ENCODE data around the gene TIMELESS.
"Not testable (repeated sequence)": the region's sequence is repeated elsewhere in the genome, so short reads cannot be mapped to it uniquely, and the experiment has no call there.

The TIMELESS gene

DNA sequence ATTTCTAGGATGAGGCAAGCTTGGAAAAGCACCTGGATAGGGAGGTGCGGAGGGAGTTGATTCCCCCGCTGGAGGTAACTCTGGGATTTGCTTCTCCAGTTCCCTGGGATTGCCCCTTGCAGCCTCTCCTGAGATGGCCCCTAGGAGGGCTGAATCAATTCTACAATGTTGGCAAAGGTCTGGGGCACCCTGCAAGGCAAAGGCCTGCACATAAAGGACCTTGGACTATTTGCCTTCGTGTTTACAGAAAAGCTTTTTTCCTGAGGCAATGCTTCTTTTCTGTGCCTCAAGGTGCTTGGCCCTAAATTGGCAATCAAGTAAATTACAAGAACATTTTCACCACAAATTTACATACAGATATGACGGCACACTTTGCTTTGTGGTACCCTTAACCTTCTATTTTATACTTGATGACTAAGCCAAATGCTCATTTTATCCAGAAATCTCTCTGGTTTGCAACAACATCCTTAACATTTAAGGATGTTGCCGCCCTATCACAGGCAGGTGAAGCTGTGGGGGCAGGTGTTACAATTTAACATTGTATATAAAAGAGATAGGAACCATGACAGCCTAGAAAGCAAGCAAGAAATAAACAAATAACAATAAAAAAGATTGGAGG, 40.3 kb downstream of the TIMELESS start:
- DNase-seq = no peak

DNA sequence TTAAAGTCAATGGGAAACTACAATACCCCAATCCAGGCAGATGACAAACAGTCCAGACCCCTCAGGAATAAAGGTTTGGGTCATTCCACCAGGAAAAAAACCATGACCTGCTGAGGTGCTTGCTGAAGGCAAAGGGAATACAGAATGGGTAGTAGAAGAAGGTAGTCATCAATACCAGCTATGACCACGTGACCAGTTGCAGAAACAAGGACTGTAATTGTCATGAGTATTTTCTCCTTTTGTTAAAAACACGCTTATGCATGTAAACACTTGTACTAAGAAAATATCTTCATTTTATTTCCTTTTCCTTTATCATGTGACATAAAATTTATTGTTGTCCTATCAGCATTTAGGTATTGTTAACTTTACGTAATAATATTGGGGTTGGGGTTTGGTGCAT, 45.0 kb downstream of the TIMELESS start:
- not testable (repeated sequence) for DNase-seq

DNA sequence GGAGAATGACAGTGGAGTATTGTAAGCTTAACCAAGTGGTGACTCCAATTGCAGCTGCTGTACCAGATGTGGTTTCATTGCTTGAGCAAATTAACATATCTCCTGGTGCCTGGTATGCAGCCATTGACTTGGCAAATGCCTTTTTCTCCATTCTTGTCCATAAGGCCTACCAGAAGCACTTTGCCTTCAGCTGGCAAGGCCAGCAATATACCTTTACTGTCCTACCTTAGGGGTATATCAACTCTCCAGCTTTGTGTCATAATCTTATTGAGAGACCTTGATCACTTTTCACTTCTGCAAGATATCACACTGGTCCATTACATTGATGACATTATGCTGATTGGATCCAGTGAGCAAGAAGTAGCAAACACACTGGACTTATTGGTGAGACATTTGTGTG, 47.6 kb downstream of the TIMELESS start:
- not testable (repeated sequence) for DNase-seq

DNA sequence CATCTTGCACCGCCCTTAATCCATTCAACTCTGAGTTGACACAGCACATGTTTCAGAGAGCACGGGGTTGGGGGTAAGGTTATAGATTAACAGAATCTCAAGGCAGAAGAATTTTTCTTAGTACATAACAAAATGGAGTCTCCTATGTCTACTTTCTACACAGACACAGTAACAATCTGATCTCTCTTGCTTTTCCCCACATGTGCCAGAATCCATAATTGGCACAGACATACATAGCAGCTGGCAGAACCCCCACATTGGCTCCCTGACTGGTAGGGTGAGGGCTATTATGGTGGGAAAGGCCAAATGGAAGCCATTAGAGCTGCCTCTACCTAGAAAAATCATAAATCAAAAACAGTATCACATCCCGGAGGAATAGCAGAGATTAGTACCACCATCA, 48.1 kb downstream of the TIMELESS start:
- not testable (repeated sequence) for DNase-seq

DNA sequence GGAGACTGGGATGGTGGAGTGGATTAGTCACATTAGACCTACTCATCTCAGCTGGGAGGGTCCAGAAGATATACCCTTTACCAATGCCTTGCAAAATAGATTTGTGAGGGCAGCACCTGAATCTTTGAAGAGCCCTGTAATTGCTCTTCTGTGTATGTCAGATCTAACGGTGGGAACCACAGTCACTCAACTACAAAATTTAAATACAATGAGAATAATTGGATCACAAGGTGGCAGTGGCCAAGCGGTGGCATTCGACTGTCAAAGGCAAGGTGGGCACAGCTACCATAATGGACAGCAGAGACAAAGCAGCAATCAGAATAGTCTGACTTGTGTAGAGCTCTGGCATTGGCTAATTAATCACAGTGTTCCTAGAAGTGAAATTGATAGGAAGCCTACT, 49.8 kb downstream of the TIMELESS start:
- not testable (repeated sequence) for DNase-seq

DNA sequence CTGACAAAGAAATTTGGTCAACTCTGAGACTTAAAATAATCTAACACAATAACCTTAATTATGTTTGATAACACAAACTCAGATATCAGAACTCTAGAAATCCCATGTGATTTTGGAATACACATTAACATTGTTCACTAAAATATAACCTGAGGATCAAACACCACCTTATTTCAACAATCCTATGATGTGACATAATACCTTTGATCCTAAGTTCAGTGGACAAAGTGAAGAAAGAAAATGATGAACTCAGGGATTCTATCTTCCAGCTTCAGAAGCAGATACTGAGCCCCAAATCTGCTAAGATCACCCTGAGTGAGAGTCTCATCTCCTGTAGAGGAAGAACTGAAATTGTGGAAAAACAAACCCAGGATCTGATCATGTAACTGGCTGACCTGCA, 50.9 kb downstream of the TIMELESS start:
- no peak for DNase-seq

DNA sequence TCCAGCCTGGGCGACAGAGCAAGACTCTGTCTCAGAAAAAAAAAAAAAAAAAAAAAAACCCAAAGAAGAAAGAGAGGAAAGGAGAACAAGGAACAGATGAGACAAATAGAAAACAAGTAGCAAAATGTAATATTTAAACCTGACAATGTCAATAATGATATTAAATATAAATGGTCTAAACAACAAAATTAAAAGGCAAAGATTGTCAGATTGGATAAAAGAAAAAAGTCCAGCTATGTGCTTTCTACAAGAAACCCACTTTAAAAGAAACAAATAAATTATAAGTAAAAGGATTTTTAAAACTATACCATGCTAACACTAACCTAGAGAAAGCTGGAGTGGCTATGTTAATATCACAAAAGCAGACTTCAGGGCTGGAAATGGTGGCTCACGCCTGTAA, 56.9 kb downstream of the TIMELESS start:
- no peak for DNase-seq

DNA sequence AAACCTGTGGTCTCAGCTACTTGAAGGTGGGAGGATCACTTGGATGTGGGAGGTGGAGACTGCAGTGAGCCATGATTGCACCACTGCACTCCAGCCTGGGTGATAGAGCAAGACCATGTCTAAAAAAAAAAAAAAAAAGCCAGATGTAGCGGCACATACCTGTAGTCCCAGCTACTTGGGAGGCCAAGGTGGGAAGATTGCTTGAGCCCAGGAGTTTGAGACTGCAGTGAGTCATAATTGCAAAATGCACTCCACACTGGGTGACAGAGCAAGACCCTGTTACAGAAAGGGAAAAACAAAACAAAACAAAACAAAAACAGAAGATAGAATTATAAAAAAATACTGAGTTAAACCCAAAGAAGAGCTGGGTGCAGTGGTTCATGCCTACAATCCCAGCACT, 57.5 kb downstream of the TIMELESS start:
- no peak for DNase-seq

DNA sequence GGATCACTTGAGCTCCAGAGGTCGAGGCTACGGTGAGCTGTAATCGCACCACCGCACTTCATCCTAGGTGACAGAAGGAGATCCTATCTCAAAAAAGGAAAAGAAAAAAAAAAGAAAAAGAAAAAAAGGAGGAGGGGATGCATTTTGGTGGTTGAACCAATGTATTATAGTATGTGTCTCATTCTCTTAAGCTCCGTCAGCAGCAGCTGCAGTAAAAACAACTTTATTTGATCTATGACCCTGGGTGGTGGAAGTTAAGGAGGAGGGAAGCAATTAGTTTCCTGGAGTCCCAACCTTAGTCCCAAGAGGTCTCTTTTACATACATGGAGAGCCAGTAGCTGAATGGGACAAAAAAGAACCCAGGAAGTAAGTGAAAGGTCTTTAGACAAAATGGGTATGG, 59.8 kb downstream of the TIMELESS start:
- no peak for DNase-seq

DNA sequence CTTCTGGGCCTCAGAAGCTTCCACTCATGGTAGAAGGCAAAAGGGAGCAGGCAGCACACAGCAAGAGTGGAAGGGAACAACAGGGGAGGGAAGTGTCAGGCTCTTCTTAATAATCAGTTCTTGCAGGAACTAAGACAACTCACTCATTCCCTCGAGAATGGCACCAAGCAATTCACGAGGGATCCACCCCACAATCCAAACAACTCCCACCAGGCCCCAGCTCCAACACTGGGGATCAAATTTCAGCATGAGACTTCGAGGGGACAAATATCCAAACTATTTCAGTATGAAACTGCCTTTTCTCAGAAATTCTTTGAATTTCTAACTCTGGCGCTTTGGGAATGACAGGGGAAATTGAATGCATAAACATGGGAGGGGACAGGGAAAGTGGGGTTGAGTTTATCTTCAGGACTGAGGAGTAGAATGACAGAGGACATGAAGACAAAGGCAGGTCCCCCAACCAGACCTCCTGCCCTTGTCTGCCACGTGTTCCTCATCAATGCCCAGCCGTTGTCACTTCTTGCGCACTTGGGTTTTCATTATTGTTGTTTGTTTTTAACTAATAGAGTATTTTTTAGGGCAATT, 62.0 kb downstream of the TIMELESS start:
- no peak for DNase-seq

DNA sequence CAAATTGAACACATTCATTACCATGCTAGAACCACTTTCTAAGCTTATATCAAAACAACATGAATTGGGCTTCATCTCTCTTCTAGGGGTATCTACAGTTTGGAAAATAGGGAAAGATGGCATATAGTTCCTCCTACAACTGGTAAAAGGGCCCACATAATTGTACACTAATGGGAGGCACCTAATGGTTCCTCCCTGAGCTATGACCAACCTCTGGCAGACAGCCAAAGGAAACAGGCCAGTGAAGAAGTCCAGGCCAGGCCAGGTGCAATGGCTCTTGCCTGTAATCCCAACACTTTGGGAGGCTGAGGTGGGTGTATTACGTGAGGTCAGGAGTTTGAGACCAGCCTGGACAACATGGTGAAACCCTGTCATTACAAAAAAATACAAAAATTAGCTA, 63.4 kb downstream of the TIMELESS start:
- DNase-seq = no peak

DNA sequence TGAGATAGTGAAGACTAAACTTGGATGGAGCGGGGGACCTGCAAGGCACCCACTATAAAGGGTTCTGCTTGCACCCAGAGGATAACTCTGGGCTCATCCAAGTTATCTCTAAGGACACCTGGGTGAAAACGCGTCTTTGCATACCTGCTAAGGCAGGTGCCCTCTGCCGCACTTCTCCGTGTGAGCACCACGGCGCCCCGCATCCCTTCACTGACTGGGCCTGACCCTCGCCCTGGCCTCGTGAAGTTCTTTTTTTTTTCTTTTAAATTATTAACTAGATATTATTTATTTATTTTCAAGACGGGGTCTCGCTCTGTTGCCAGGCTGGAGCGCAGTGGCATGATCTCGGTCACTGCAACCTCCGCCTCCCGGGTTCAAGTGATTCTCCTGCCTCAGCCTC, 66.6 kb downstream of the TIMELESS start:
- no peak for DNase-seq

DNA sequence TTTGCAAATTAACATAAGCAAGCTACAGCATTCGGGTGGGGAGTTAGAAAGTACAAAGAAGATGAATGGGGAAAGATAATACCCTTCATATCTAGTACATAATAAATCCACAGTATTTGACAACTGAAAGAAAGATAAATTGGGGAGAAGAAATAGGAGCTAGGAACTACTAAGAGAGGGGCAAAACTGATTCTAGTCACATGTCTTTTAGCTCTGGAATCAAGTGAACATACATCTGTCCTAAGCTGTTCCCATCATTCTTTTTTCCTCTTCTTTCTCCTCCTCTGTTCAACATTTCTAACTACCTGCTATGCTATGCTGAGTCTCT, 71.3 kb downstream of the TIMELESS start:
- DNase-seq = no peak

DNA sequence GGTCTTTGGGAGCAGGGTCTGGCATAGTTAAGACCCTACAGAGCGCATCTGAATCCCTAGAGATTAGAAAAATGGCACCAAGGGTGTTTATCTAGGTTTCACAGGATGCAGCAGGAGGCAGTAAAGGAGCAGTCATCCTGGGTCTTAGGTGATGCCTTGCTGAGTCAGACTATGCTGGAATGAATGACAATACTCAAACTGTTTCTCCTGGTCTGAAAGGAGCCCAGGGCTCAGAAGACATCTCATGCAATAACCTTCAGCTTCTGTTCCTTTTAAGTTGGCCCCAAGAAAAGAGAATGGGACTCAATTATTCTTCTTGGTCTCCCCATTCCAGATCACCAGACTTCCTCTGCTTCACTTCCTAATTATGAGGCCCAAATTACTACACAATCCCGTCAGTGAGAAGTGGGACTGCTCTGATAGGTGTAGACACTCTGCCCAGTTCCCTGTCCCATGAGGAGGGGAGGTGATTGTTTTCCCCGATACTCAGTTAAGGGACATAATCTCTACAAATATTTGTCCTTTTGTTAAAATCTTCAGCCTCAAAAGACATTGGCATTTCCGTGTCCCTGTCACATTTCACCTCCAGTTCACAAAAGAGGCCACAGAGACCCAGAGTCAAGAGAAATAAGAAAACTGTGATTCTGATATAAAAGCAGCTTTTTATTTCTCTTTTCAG, 71.8 kb downstream of the TIMELESS start:
- DNase-seq = no peak

DNA sequence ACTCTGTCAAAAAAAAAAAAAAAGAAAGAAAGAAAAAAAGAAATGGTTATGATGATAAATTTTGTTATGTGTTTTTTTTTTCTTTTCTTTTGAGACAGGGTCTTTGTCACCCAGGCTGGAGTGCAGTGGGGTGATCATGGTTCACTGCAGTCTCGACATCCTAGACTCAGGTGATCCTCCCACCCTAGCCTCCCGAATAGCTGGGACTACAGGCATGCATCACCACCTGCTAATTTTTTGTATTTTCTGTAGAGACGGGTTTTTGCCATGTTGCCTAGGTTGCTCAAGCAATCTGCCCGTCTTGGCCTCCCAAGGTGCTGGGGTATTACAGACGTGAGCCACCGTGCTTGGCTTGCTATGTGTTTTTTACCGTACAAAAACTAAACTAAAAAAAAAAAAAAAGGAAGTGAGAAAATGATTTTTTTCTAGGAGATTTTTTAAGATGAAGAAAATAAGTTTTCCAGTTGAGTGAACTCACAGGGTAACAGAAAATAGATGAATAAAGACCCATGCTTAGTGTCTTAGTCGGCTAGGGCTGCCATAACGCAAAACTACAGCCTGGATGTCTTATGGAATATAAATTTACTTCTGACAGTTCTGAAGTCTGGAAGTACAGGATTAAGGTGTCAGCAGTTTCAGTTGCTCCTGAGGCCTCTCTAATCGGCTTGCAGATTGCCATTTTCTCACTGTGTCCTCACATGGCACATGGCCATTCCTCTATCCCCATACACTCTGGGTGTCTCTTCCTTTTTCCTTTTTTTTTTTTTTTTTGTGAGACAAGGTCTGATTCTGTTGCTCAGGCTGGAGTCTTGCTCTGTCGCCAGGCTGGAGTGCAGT, 73.4 kb downstream of the TIMELESS start:
- no peak for DNase-seq

DNA sequence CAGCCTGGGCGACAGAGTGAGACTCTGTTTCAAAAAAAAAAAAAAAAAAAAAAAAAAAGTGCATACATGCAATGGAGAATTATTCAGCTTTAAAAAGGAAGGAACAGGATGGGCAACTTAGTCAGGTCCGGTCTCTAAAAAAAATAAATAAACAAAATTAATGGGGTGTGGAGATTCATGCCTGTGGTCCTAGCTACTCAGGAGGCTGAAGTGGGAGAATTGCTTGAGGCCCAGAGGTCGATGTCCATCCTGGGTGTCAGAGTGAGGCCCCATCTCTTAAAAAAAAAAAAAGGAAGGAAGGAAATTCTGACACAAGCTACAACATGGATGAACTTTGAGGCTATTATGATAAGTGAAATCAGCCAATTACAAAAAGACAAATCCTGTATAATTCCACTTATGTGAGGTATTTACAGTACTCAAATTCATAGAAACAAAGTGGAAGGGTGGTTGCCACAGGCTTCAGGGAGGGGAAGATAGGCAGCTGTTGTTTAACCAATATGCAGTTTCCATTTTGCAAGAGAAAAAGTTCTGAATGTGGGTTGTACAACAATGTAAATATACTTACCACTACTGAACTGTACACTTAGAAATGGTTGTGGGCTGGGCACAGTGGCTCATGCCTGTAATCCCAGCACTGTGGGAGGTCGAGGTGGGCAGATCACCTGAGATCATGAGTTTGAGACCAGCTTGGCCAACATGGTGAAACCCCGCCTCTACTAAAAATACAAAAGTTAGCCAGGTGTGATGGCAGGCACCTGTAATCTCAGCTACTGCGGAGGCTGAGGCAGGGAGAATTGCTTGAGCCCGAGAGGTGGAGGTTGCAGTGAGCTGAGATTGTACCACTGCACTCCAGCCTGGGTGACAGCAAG, 74.3 kb downstream of the TIMELESS start:
- DNase-seq = no peak

DNA sequence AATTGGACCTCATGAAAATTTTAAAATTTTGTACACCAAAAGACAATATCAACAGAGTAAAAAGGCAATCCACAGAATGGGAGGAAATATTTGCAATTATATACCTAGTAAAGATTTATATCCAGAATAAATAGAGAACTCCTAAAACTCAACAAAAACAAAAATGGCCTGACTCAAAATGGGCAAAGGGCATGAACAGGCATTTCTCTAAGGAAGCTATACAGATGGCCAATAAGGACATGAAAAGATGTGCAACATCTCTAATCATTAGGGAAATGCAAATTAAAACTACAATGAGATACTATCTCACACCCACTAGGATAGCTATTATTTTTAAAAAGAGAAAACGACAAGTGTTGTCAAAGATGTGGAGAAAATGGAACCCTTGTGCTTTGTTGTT, 75.7 kb downstream of the TIMELESS start:
- DNase-seq = no peak

DNA sequence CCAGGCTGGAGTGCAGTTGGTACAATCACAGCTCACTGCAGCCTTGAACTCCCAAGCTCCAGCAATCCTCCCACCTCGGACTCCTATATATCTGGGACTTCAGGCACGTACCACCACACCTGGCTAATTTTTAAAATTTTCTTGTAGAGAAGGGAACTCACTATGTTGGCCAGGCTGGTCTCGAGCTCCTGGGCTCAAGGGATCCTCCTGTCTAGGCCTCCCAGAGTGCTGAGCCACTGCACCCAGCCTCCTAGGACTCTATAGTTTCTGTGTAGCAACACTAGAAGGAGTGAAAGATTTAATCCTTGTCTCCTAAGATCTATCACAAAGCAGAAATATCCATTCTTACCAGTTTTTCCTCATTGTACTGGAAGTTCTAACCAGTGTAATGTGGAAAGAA, 82.3 kb downstream of the TIMELESS start:
- no peak for DNase-seq
